ENCODE data around the gene SF3B2.

Gene SF3B2

GRCh38 chr11:66050581-66051231 lies 1.5 kb upstream of the SF3B2 start:
- DNase-seq (ENCODE audit: low read depth in 2 of 2), result no peak

- no peak for DNase-seq (ENCODE audit: low read depth in 2 of 2)
Observed at GRCh38 chr11:66051371-66051765, 796 bp upstream of the SF3B2 start.

- DNase-seq (ENCODE audit: low read depth in 2 of 2), result no peak
Observed at GRCh38 chr11:66052664-66052982, 459 bp downstream of the SF3B2 start.

GRCh38 chr11:66055021-66055420 lies 2.9 kb downstream of the SF3B2 start:
- no peak for DNase-seq (ENCODE audit: low read depth in 2 of 2)

- DNase-seq (ENCODE audit: low read depth in 2 of 2), result no peak
Observed at GRCh38 chr11:66056501-66056900, 4.3 kb downstream of the SF3B2 start.

GRCh38 chr11:66059966-66060680 lies 8.0 kb downstream of the SF3B2 start:
- no peak for DNase-seq (ENCODE audit: low read depth in 2 of 2)

- DNase-seq (ENCODE audit: low read depth in 2 of 2), result no peak
Observed at GRCh38 chr11:66061268-66061667, 9.1 kb downstream of the SF3B2 start.

- DNase-seq (ENCODE audit: low read depth in 2 of 2), result no peak
Observed at GRCh38 chr11:66062408-66062807, 10.2 kb downstream of the SF3B2 start.

- DNase-seq (ENCODE audit: low read depth in 2 of 2), result no peak
Observed at GRCh38 chr11:66063900-66064299, 11.7 kb downstream of the SF3B2 start.

- DNase-seq (ENCODE audit: low read depth in 2 of 2), result no peak
Observed at GRCh38 chr11:66064571-66064970, 12.4 kb downstream of the SF3B2 start.

GRCh38 chr11:66066751-66067150 lies 14.6 kb downstream of the SF3B2 start:
- no peak for DNase-seq (ENCODE audit: low read depth in 2 of 2)

- DNase-seq (ENCODE audit: low read depth in 2 of 2), result no peak
Observed at GRCh38 chr11:66067640-66068039, 15.5 kb downstream of the SF3B2 start.

- peak; percentile 58 to 70 for DNase-seq (ENCODE audit: low read depth in 2 of 2)
Observed at GRCh38 chr11:66068154-66068821, 16.1 kb downstream of the SF3B2 start.

GRCh38 chr11:66068923-66069714 lies 17.0 kb downstream of the SF3B2 start:
- DNase-seq (ENCODE audit: low read depth in 2 of 2), result no peak

- peak; percentile 71 to 78 for DNase-seq (ENCODE audit: low read depth in 2 of 2)
Observed at GRCh38 chr11:66069715-66070603, 17.8 kb downstream of the SF3B2 start, which contains the start of gene PACS1. Gene PACS1, plus strand, starts transcription at chr11:66070272. Its CDS starts 215 bp downstream, at chr11:66070487.

GRCh38 chr11:66070604-66071380 lies 18.6 kb downstream of the SF3B2 start:
- DNase-seq (ENCODE audit: low read depth in 2 of 2), result no peak

GRCh38 chr11:66071381-66071801 lies 19.2 kb downstream of the SF3B2 start:
- DNase-seq (ENCODE audit: low read depth in 2 of 2), result no peak

- DNase-seq (ENCODE audit: low read depth in 2 of 2), result no peak
Observed at GRCh38 chr11:66072081-66072480, 19.9 kb downstream of the SF3B2 start.

GRCh38 chr11:66072518-66072917 lies 20.4 kb downstream of the SF3B2 start:
- DNase-seq (ENCODE audit: low read depth in 2 of 2), result no peak

- no peak for DNase-seq (ENCODE audit: low read depth in 2 of 2)
Observed at GRCh38 chr11:66073669-66074068, 21.5 kb downstream of the SF3B2 start.
